OCI-LY7 (cell line): ENCODE results near the gene SPATA25. TPM values are rescaled to one million over a fixed set of nuclear protein-coding genes. Genes with fewer than 3 reads are reported as not detected.
"Not testable (repeated sequence)": the region's sequence is repeated elsewhere in the genome, so short reads cannot be mapped to it uniquely, and the experiment has no call there.

ENCODE experiments used
- BruUV-seq: library from RNA; stranded (reverse); fragments of 400-500 nt; replicated peaks from 2 replicates; lab custom pipeline; 2021; lab: Mats Ljungman, UMichigan
- CTCF ChIA-PET: fragments of 300-600 bp; sonication (Branson Sonifier 250); formaldehyde crosslinking; loops from one replicate; lab custom pipeline; 2022; ENCODE audit warnings: antibody characterized with exemption; ENCODE audit not compliant: unreplicated experiment; lab: Charles Lee
- POLR2A ChIA-PET: fragments of 300-600 bp; sonication (Branson Sonifier 250); formaldehyde crosslinking; loops from one replicate; lab custom pipeline; 2022; ENCODE audit warnings: antibody characterized with exemption; lab: Charles Lee
- DNase-seq: peaks from one replicate; pipeline ENCODE4 v3.0.0-alpha.2; 2015; ENCODE audit warnings: low spot score
- H2AFZ ChIP-seq: fragments of 200-600 bp; sonication (generic), shearing (Covaris generic); 2 replicates; pipeline ENCODE4 v1.6.1; 2014; ENCODE audit warnings: mild to moderate bottlenecking, antibody characterized with exemption, low read length, moderate library complexity
- H3K27ac ChIP-seq: fragments of 200-600 bp; sonication (generic); 2 replicates; pipeline ENCODE4 v1.5.1; 2014; ENCODE audit warnings: mixed run types, low read depth, mild to moderate bottlenecking, moderate library complexity, low read length, inconsistent platforms; ENCODE audit not compliant: poor library complexity, severe bottlenecking
- H3K36me3 ChIP-seq: fragments of 200-600 bp; sonication (generic); 2 replicates; pipeline ENCODE4 v1.6.1; 2014; ENCODE audit warnings: mild to moderate bottlenecking, antibody characterized with exemption, low read length, moderate library complexity, mixed read lengths; ENCODE audit not compliant: insufficient read depth
- H3K4me1 ChIP-seq: fragments of 200-600 bp; sonication (generic); 2 replicates; pipeline ENCODE4 v1.5.1; 2014; ENCODE audit warnings: mild to moderate bottlenecking, low read length; ENCODE audit not compliant: insufficient read depth, poor library complexity, severe bottlenecking
- H3K4me2 ChIP-seq: fragments of 200-600 bp; sonication (generic); 2 replicates; pipeline ENCODE4 v1.6.1; 2014; ENCODE audit warnings: mild to moderate bottlenecking, low read length
- H3K4me3 ChIP-seq: fragments of 200-600 bp; sonication (generic); 2 replicates; pipeline ENCODE4 v1.5.1; 2014; ENCODE audit warnings: mild to moderate bottlenecking, low read depth, low read length; ENCODE audit not compliant: poor library complexity, severe bottlenecking
- H3K79me2 ChIP-seq: fragments of 200-600 bp; sonication (generic); 2 replicates; pipeline ENCODE4 v1.6.1; 2016; ENCODE audit warnings: low read depth, mild to moderate bottlenecking, low read length, moderate library complexity, mixed read lengths; ENCODE audit not compliant: insufficient read depth
- H3K9me2 ChIP-seq: fragments of 200-600 bp; sonication (generic); 2 replicates; pipeline ENCODE4 v1.6.1; 2016; ENCODE audit warnings: mild to moderate bottlenecking, low read length, mixed read lengths; ENCODE audit not compliant: insufficient read depth
- H3K9me3 ChIP-seq: fragments of 200-600 bp; sonication (generic); 2 replicates; pipeline ENCODE4 v1.6.1; 2014; ENCODE audit warnings: mild to moderate bottlenecking, mixed run types, low read length, mixed read lengths
- H4K20me1 ChIP-seq: fragments of 200-600 bp; sonication (generic); 2 replicates; pipeline ENCODE4 v1.6.1; 2014; ENCODE audit warnings: mild to moderate bottlenecking, antibody characterized with exemption, low read length, moderate library complexity, mixed read lengths; ENCODE audit not compliant: insufficient read depth
- EZH2phosphoT487 ChIP-seq: fragments of 200-600 bp; sonication (generic); IDR thresholded peaks from 2 replicates; pipeline ENCODE4 v1.6.1; 2018; ENCODE audit warnings: low read depth, borderline replicate concordance, mild to moderate bottlenecking, mixed run types, antibody characterized with exemption, low read length, moderate library complexity, mixed read lengths
- intact Hi-C: fragments of 100-400 bp; cut with micrococcal nuclease; formaldehyde crosslinking; loops from one replicate; pipeline ENCODE4 v1.10.0; 2022; ENCODE audit not compliant: unreplicated experiment
- total RNA-seq, 2 experiments: library from RNA; depleted of rRNA in 1 of 2; stranded (reverse); fragments of >200 nt in 1 of 2; shearing (Covaris generic) in 1 of 2; gene quantifications; 2 replicates each; pipeline ENCODE4 v1.2.3, GENCODE V29; 2014 to 2022
- TF ChIP-seq, protein P1 (sequence below): fragments of 200-600 bp; sonication (generic); conservative IDR thresholded peaks from 2 replicates; pipeline ENCODE4 v1.5.1; 2014; ENCODE audit warnings: mild to moderate bottlenecking, antibody characterized with exemption, low read length, moderate library complexity, mixed read lengths

SPATA25 gene
- total RNA-seq, 2 experiments from 2014 or later: 5.8 TPM

DNA sequence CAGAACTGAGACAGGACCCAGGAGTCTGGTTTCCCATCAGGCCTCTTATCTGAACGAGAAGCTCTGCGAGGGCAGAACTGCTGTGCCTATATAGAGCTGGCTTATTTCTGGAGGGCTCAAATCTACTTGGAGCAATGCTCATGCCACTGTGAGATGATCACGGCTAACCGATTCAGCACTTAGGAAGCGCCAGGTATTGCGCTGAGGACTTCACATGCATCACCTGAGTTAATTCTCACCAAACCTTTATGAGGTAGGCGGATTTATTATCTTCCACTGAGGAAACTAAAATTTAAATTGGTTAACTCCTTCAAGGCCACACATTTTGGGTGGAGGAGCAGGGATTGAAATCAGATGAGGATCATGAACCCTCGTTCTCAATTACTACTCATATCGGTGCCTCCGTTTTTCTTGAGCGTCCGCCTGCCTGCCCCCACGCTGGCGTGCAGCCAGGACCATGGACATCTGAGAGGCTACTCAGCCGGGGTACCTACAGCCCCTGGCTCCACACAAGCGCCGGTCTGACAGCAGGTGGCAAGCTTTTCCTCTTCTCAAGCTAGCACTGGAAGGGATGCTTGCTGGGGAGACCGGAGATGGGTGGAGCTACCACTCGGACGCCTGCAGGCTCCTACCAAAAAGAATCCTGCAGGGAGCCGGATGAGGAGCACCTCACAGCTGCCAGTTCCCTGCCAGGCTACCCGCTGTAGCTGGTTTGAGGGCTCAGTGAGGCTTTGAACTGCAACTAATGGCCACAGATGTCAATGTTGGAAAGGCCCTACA is 46.0 kb upstream of the SPATA25 start:
- Histone ChIP-seq H3K79me2 (peaks cover 23% of the 10 kb centered on the region), H3K9me3 (no peaks in the 10 kb centered on the region), H3K27ac (peak overlapping the region; percentile 75), H3K4me3 (peak overlapping the region; percentile 87), H2AFZ (peak overlapping the region; percentile 69; the same call in 1 of the 2 replicates), H3K4me2 (peak overlapping the region; percentile 89), H3K36me3 (peaks cover 19% of the 10 kb centered on the region), H3K9me2 (no peaks in the 10 kb centered on the region), H3K4me1 (peaks cover 8% of the 10 kb centered on the region), H4K20me1 (no peaks in the 10 kb centered on the region)
- no peak for TF ChIP-seq EZH2phosphoT487
- TF ChIP-seq, protein P1, sequence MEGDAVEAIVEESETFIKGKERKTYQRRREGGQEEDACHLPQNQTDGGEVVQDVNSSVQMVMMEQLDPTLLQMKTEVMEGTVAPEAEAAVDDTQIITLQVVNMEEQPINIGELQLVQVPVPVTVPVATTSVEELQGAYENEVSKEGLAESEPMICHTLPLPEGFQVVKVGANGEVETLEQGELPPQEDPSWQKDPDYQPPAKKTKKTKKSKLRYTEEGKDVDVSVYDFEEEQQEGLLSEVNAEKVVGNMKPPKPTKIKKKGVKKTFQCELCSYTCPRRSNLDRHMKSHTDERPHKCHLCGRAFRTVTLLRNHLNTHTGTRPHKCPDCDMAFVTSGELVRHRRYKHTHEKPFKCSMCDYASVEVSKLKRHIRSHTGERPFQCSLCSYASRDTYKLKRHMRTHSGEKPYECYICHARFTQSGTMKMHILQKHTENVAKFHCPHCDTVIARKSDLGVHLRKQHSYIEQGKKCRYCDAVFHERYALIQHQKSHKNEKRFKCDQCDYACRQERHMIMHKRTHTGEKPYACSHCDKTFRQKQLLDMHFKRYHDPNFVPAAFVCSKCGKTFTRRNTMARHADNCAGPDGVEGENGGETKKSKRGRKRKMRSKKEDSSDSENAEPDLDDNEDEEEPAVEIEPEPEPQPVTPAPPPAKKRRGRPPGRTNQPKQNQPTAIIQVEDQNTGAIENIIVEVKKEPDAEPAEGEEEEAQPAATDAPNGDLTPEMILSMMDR: peak; percentile 70
- POLR2A ChIA-PET: interaction anchor here (0.6 to 4.0 kb wide), 5 partner anchors 14 to 53 kb away, joined by 3 to 11 read pairs (median 4); partner anchors contain the start of genes CTSA, NEURL2 and ZSWIM1
- CTCF ChIA-PET: interaction anchor here (1.6 kb wide), 1 partner anchor 37 kb away, joined by 7 read pairs; no protein-coding TSS in a partner anchor
- peak; percentile 86 for DNase-seq
- intact Hi-C loops: loop anchor here (2.0 kb wide), 2 partner anchors 23 to 77 kb away; partner anchors contain the start of genes ACOT8 and ZSWIM3
- TSS peak; percentile 82 for BruUV-seq

GRCh38 chr20:45931680-45932079 is 44.3 kb upstream of the SPATA25 start:
- CTCF ChIA-PET: interaction anchor here (0.6 kb wide), 2 partner anchors 118 to 252 kb away, joined by 3 to 4 read pairs; no protein-coding TSS in a partner anchor
- H3K36me3 ChIP-seq, H3K4me3 ChIP-seq, H3K4me2 ChIP-seq, H3K9me3 ChIP-seq, H2AFZ ChIP-seq, H3K27ac ChIP-seq, POLR2A ChIA-PET, H4K20me1 ChIP-seq, DNase-seq, H3K4me1 ChIP-seq, H3K9me2 ChIP-seq, intact Hi-C loops, BruUV-seq: not testable (repeated sequence)
- H3K79me2 ChIP-seq: peaks cover 16% of the 10 kb centered on the region

- H3K27ac ChIP-seq: no peak overlapping the region
- H3K4me1 ChIP-seq: no peaks in the 10 kb centered on the region
- no peaks in the 10 kb centered on the region for H3K79me2 ChIP-seq
- H3K4me2 ChIP-seq: no peak overlapping the region
- H2AFZ ChIP-seq: no peak overlapping the region
- no peak overlapping the region for H3K4me3 ChIP-seq
- no peaks in the 10 kb centered on the region for H3K9me3 ChIP-seq
- H3K9me2 ChIP-seq: no peaks in the 10 kb centered on the region
- POLR2A ChIA-PET: interaction anchor here (0.9 to 1.4 kb wide), 2 partner anchors 9 to 26 kb away, joined by 3 to 5 read pairs; no protein-coding TSS in a partner anchor
- no peaks in the 10 kb centered on the region for H4K20me1 ChIP-seq
- intact Hi-C loops: no loop called here
- no peaks in the 10 kb centered on the region for H3K36me3 ChIP-seq
- TF ChIP-seq, protein P1: no peak
- no peak for TF ChIP-seq EZH2phosphoT487
- no peak for DNase-seq
- CTCF ChIA-PET: no interaction called here
- no TSS peak for BruUV-seq
Observed at GRCh38 chr20:45927071-45927878, 39.9 kb upstream of the SPATA25 start.
